HG03060 (cell line): ENCODE data around the gene NACA2.
"Not testable (repeated sequence)": the region's sequence is repeated elsewhere in the genome, so short reads cannot be mapped to it uniquely, and the experiment has no call there.

Experiments used
- ATAC-seq: cut with Tn5 transposase; IDR thresholded peaks from one replicate; pipeline ENCODE4 v1.9.1; 2021; ENCODE audit warnings: low read depth, moderate number of reproducible peaks; ENCODE audit not compliant: unreplicated experiment

NACA2 gene

DNA sequence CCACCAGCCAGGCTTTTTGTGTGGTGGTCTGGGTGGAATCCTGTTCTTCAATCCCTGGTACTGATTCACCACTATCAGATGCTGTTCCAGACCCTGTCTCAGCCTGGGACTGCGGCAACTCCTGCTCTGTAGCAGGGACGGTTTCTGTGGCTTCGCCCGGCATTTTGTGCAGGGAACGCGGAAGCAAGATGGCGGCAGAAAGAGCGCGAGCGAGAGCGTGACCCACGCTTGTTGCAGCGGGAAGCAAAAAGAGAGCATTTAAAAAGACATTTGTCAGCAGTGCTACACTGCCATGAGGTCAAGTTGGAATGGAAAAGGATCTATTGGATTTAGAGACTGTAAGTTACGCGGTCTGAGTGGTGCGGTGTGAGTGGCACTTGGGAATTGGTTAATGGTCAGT is at the start of gene NACA2:
Gene NACA2 (minus strand): TSS at position 202 of the 400 bp plus-strand sequence. CDS start 39 bp downstream, at position 163.
- no peak for ATAC-seq

DNA sequence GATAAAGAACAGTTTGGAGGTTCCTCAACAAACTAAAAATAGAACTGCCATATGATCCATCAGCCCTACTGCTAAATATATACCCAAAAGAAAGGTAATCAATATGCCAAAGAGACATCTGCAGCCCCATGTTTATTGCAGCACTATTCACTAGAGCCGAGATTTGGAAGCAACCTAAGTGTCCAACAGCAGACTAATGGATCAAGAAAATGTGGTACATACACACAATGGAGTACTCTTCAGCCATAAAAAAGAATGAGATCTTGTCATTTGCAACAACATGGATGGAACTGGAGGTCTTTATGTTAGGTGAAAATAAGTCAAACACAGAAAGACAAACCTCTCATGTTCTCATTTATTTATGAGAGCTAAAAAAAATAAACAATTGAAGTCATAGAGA is 48.8 kb upstream of the NACA2 start:
- ATAC-seq: no peak

DNA sequence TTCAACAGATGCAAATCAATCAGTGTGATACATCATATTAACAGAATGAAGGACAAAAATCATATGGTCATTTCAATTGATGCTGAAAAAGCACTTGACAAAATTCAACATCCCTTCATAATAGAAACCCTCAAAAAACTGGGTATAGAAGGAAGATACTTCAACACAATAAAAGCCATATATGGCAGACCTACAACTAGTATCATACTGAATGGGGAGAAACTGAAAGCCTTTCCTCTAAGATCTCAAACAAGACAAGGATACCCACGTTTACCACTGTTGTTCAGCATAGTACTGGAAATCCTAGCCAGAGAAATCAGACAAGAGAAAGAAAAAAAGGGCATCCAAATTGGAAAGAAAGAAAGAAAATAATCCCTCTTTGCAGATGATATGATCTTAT is 47.1 kb upstream of the NACA2 start:
- ATAC-seq: no peak

DNA sequence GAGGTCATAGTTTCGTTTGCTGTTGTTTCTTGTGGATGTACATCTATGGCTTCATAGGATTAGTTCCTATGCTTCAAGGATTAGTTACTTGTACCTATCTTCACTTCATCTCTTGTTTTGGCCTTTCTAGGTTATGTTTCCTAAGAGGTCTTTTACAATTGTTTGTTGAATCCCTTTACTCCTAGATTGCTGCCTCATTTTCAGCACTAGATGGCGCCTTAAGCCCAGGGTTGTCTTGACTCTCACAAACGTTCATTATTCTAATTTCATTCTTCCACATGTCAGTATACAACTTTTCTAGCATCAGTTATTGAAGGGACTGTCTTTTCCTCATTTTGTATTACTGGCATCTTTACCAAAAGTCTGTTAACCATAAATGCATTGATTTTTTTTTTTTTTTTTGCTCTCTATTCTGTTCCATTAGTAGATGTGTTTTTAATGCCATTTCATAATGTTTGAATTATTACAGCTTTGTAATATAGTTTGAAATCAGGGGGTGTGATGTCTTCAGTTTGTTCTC is 45.0 kb upstream of the NACA2 start:
- no peak for ATAC-seq

DNA sequence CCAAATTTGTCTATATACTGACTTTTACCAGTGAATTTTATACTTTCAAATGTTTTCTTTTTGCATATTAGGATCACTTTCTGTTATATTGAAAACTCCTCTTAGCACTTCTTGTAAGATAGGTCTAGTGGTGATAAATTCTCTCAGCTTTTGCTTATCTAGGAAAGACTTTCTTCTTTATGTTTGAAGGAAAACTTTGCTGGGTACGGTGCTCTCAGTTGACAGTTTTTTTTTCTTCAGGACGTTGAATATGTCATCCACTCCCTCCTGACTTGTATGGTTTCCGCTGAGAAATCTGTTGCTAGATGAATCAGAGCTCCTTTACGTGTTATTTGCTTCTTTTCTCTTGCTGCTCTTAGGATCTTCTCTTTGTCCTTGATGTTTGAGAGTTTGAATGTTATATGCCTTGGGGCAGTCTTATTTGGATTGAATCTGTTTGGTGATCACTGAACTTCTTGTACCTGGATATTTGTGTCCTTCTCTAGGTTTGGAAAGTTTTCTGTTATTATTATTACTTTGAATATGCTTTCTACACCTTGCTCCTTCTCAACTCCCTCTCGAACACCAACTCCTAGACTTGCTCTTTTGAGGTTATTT is 44.0 kb upstream of the NACA2 start:
- ATAC-seq: no peak

DNA sequence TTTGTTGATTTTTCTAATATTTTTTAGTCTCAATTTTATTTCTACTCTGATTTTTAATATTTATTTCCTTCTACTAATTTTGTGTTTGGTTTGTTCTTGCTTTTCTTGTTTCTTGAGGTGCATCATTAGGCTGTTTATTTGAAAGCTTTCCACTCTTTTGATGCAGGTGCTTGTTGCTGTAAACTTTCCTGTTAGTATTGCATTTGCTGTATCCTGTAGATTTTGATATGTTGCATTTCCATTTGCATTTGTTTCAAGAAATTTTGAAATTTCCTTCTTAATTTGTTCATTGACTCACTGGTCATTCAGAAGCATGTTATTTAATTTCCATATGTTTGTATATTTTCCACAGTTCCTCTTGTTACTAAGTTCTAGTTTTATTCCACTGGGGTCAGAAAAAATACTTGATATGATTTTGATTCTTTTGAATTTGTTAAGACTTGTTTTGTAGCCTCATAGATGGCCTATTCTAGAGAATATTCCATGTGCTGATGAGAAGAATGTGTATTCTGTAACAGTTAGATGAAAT is 43.1 kb upstream of the NACA2 start:
- no peak for ATAC-seq

DNA sequence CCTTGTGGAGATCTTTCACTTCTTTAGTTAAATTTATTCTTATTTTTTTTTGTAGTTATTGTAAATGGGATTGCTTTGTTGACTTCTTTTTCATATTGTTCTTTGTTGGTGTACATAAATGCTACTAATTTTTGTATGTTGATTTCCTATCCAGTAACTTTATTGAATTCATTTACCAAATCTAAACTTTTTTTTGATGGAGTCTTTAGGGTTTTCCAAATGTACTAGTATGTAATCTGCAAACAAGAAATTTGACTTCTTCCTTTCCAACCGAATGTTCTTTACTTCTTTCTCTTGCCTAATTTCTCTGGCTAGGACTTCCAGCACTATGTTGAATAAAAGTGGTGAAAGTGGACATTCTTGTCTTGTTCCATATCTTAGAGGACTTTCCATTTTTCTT is 41.8 kb upstream of the NACA2 start:
- no peak for ATAC-seq

DNA sequence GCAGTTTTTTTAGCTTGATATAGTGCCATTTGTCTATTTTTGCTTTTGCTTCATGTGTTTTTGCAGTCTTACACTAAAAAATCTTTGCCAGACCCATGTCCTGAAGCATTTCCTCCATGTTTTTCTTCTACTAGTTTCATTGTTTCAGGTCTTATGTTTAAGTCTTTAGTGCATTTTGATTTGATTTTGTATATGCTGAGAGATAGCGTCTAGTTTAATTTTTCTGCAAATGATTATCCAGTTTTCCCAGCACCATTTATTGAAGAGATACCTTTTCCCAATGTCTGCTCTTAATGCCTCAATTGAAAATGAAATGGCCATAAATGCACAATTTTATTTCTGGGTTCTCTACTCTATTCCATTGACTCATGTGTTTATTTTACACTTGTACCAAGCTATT is 40.8 kb upstream of the NACA2 start:
- no peak for ATAC-seq

DNA sequence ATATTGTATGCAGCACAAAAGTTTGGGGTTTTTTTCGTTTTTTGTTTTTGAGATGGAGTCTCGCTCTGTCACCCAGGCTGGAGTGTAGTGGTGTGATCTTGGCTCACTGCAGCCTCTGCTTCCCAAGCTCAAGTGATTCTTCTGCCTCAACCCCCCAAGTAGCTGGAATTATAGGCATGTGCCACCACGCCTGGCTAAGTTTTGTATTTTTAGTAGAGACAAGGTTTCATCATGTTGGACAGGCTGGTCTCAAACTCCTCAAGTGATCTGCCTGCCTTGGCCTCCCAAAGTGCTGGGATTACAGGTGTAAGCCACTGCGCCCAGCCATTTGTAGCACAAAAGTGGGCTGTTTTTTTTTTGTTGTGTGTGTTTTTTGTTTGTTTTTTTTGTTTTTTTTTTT is 37.1 kb upstream of the NACA2 start:
- ATAC-seq: not testable (repeated sequence)

DNA sequence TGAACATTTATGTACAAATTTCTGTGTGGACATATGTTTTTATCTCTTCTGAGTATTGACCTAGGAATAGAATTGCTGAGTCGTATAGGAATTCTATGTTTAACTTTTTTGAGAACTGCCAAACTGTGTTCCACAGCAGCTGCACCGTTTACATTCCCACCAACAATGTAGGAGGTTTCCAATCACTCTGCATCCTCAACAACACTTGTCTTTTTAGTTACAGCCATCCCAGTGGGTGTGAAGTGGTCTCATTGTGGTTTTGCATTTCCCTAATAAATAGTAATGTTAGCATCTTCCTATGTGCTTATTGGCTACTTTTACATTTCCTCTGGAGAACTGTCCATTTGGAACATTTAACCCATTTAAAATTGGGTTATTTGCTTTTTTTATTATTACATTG is 36.6 kb upstream of the NACA2 start:
- ATAC-seq: no peak

DNA sequence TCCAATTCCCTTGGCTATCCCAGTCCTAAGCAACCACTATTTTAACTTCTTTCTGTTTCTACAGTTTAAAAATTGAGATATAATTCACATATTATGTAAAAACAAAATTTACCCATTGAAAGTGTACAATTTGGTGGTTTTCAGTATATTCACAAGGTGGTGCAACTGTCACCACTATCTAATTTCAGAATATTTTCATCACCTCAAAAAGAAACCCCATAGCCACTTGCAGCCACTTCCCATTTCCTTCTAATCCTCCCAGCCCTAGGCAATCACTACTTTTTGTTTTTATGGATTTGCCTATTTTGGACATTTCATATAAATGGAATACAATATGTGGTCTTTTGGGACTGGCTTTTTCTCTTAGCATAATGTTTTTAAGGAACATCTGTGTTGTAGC is 36.1 kb upstream of the NACA2 start:
- ATAC-seq: no peak

DNA sequence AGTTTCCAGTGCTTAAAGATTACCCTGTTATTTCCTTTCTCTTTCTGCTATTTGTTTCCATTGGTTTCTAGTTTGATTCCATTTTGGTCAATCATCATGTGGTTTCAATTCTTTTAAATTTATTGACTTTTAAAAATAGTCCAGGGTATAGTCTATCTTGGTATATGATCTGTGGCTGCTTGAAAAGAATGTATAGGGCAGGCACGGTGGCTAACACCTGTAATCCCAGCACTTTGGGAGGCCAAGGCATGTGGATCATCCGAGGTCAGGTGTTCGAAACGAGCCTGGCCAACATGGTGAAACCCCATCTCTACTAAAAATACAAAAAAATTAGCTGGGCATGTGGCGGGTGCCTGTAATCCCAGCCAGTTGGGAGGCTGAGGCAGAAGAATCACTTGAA is 34.5 kb upstream of the NACA2 start:
- ATAC-seq: no peak

DNA sequence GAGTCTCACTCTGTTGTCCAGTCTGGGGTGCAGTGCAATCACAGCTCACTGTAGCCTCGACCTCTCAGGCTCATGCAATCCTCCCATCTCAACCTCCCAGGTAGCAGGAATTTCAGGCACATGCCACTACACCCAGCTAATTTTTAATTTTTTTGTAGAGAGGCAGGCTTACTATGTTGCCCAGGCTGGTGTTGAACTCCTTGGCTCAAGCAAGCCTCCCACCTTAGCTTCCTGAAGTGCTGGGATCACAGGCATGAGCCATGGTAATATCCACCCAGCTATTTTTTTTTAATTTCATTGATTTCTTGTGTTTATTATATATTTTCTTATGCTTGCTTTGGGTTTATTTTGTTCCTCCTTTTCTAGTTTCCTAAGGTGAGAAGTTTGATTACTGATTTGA is 33.9 kb upstream of the NACA2 start:
- ATAC-seq: no peak

DNA sequence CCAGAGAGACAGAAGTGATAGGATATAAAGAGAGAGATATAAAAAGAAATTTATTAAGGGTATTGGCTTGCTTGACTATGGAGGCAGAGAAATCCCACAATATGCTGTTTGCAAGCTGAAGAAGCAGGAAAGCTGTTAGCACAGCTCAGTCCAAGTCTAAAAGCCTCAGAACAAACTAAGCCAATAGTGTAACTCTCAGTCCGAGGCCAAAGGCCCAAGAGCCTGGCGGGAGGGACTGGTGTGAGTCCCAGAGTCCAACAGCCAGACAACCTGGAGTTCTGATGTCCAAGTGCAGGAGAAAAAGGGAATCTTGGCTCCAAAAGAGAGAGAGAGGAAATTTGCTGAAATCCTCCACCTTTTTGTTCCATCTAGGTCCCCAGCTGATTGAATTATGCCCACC is 30.3 kb upstream of the NACA2 start:
- ATAC-seq: no peak

DNA sequence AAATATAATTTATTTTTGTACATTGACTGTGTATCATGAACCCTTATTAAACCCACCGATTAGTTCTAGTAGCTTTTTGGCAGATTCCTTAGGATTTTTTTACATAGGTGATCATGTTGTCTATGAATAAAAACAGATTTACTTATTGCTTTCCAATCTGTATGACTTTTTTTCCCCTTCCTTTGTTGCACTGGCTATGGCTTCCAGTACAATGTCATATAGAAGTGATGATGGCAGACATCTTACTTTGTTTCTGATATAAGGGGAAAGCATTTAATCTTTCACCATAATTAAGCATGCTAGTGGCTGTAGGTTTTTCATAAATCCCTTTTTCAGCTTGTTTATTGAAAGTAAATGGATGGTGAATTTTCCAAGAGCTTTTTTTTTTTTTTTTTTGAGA is 28.9 kb upstream of the NACA2 start:
- ATAC-seq: no peak

DNA sequence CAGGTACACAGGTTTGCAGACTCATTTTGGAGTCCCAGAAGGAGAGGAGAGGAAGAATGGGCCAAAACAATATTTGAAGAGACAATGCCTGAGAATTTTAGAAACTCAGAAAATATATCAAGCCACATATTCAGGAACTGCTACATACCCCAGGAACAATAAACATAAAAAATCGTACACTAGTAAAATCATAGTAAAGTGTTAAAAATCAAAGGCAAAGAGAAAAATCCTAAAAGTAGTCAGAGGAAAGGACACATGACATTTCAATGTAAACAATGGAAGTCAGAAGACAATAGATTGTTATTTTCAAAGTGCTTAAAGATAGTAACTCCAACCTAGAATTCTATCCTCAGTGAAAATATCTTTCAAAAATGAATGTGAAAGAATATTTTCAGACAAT is 28.5 kb upstream of the NACA2 start:
- ATAC-seq: no peak

DNA sequence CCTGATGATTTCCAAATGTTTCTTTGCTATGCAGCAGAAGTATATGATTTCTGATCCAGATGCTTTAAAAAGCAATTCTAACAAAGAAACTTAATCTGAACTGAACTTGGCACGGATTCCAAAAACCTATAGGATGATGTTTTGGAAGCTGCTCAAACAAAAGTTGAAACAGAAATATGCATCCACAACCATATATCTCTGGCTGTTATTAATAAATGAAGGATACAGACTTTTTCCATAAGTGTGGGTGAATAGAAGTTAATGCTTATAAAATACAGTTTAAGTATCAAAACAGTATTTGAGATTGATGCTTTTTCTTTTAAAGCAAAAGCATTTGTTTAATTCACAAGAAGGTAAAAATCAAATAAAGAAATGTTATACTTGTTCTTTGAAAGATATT is 27.9 kb upstream of the NACA2 start:
- ATAC-seq: no peak

DNA sequence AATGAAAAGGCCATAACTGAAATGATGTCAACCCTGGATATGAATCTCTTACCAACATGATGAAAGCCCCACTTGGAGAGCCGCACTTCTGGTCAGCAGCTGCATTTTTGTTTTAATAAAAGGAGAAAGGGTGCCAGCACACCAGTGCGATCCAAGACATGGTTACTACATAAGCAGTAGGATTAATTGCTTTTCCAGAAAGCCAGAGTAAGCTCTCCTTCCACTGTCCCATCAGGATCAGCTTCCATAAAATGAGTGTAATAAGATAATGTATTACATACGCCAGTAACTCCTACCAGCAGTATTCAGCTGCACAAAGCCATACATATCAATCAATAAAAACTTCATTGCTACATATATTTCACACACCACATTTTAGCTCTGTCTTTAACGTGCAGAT is 26.3 kb upstream of the NACA2 start:
- ATAC-seq: no peak

DNA sequence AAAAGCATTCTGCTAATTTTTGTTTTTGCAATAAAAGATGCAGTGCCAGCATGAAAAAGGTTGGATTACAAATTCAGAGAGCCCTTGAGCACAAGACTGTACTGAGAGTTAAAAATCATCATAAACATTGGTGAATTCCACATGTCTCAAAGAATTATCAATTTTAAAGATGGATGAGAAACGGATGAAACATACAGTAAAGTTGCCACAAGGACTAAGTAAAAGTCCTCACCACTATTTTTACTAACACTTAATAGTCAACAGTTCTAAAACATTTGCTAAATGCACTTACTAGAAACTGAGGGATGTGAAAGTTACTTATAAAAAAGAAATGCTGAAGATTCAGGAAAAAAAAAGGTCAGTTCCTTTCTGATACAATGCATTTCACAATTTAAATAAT is 25.8 kb upstream of the NACA2 start:
- ATAC-seq: no peak

DNA sequence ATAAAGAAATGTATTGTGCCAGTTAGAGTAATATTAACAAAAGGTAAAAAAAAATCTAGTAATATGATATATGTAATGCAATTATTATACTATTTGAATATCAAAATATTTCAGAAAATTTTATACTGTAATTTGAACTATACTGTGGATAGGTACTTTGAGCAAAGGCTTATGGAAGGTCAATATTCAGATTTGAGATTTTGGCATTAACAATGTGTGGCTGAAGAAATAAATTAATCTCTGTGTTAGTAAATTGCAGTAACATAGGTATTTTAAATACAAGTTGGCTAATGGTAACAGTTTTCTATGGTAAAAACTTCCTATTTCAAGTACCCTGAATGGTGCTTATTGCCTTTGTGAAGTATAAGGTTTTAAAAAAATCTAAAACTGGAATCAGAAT is 23.2 kb upstream of the NACA2 start:
- no peak for ATAC-seq

DNA sequence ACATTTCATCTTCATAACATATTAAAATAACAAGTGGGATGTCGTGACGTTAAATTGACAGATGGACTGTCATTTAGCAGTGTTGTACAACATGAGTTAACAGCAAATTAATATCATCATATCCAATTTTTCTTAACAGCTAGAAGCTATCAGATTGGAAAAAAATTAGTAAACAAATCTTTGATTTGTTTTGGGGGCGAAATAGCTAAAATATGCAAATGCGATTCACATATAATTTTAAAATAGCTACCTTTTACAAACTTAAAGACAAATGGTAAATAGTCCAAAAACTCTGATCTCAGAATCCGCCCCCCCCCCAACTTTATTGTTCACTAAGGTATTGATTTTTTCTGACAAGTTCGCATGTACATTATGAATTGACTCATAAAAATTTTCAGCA is 20.3 kb upstream of the NACA2 start:
- ATAC-seq: no peak

DNA sequence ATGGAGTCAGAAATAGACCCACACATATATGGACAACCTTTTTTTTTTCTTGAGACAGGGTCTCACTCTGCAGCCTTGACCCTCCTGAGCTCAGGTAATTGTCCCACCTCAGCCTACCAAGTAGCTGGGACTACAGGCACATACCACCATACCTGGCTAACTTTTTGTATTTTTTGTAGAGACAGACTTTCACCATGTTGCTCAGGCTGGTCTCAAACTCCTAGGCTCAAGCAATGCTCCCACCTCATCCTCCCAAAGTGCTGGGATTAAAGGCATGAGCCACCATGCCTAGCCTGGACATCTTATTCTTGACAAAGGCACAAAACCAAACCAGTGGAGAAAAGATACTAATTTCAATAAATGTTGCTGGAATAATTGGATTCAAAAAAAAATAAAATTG is 14.7 kb upstream of the NACA2 start:
- ATAC-seq: no peak

DNA sequence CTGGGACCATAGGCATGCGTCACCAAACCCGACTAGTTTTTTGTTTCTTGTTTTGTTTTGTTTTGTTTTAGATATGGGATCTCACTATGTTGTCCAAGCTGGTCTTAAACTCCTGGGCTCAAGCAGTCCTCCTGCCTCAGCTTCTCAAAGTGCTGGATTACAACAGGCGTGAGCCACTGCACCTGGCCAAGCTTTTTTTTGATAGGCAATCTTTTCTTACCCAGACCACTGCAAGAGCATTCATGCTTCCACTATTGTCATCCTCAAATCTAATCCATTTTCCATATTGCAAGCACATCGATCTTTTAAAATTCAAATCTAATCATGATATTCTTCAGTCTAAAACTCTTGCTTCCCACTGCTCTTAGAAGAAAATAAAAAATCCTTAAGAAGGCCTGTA is 10.3 kb upstream of the NACA2 start:
- no peak for ATAC-seq
